Neuronal stem cell (in vitro differentiated cells): ENCODE measurements around the gene BRPF1.

Experiments used
- DNase-seq: peaks from one replicate; pipeline ENCODE4 v3.0.0-alpha.2; 2013; ENCODE audit warnings: low spot score
- H2AFZ ChIP-seq: one replicate; pipeline ENCODE4 v1.6.1; 2013; ENCODE audit warnings: mild to moderate bottlenecking, low read length, inconsistent platforms
- H2AK5ac ChIP-seq: 2 replicates; pipeline ENCODE4 v1.6.1; 2013; ENCODE audit warnings: low read depth, mild to moderate bottlenecking, inconsistent platforms, low read length, moderate library complexity, mixed read lengths
- H2BK120ac ChIP-seq: 2 replicates; pipeline ENCODE4 v1.6.1; 2013; ENCODE audit warnings: low read depth, mild to moderate bottlenecking, inconsistent platforms, low read length, moderate library complexity, mixed read lengths
- H2BK12ac ChIP-seq: one replicate; pipeline ENCODE4 v1.6.1; 2013; ENCODE audit warnings: low read length, inconsistent platforms
- H2BK15ac ChIP-seq: 2 replicates; pipeline ENCODE4 v1.6.1; 2013; ENCODE audit warnings: mild to moderate bottlenecking, low read length, inconsistent platforms, mixed read lengths
- H2BK5ac ChIP-seq: one replicate; pipeline ENCODE4 v1.6.1; 2013; ENCODE audit warnings: inconsistent platforms, mild to moderate bottlenecking, low read length, moderate library complexity
- H3K14ac ChIP-seq: one replicate; pipeline ENCODE4 v1.6.1; 2013; ENCODE audit warnings: low read length, inconsistent platforms
- H3K18ac ChIP-seq: 2 replicates; pipeline ENCODE4 v1.6.1; 2013; ENCODE audit warnings: low read length, inconsistent platforms
- H3K23ac ChIP-seq: 2 replicates; pipeline ENCODE4 v1.6.1; 2013; ENCODE audit warnings: low read depth, mild to moderate bottlenecking, mixed read lengths, low read length, inconsistent platforms; ENCODE audit not compliant: poor library complexity
- H3K27ac ChIP-seq: replicated peaks from 3 replicates; pipeline ENCODE4 v1.5.1; 2013; ENCODE audit warnings: low read length, inconsistent platforms
- H3K27me3 ChIP-seq, 3 experiments: 2 replicates each; pipeline ENCODE4 v1.6.1; 2013; ENCODE audit warnings: low read length in 3 of 3, mild to moderate bottlenecking in 2 of 3, inconsistent platforms in 1 of 3, low read depth in 1 of 3, mixed read lengths in 1 of 3, moderate library complexity in 1 of 3; ENCODE audit not compliant: control insufficient read depth in 3 of 3, insufficient read depth in 3 of 3
- H3K36me3 ChIP-seq, 2 donors: replicated peaks in 1 of 2; 2 replicates each; pipeline ENCODE4 v1.6.1; 2013; ENCODE audit warnings: low read length in 2 of 2; ENCODE audit not compliant: control insufficient read depth in 2 of 2, insufficient read depth in 2 of 2
- H3K4ac ChIP-seq: 2 replicates; pipeline ENCODE4 v1.6.1; 2013; ENCODE audit warnings: inconsistent platforms, mild to moderate bottlenecking, low read length, moderate library complexity
- H3K4me1 ChIP-seq, 2 donors: 1 replicate in 1 of 2; 2 replicates in 1 of 2; pipeline ENCODE4 v1.6.1; 2013; ENCODE audit warnings: low read length in 2 of 2, low read depth in 1 of 2; ENCODE audit not compliant: control insufficient read depth in 2 of 2, insufficient read depth in 1 of 2
- H3K4me2 ChIP-seq: one replicate; pipeline ENCODE4 v1.6.1; 2013; ENCODE audit warnings: mild to moderate bottlenecking, low read length, inconsistent platforms; ENCODE audit not compliant: insufficient read depth, poor library complexity, severe bottlenecking
- H3K4me3 ChIP-seq, 2 donors: 2 replicates each; pipeline ENCODE4 v1.5.1; 2013; ENCODE audit warnings: low read length in 2 of 2, mild to moderate bottlenecking in 2 of 2, inconsistent platforms in 1 of 2, moderate library complexity in 1 of 2
- H3K79me1 ChIP-seq: one replicate; pipeline ENCODE4 v1.6.1; 2013; ENCODE audit warnings: low read depth, mild to moderate bottlenecking, inconsistent platforms, low read length, moderate library complexity
- H3K9ac ChIP-seq: one replicate; pipeline ENCODE4 v1.6.1; 2013; ENCODE audit warnings: mild to moderate bottlenecking, low read depth, low read length, inconsistent platforms; ENCODE audit not compliant: poor library complexity
- H3K9me3 ChIP-seq, 2 donors: replicated peaks in 1 of 2; 2 replicates each; pipeline versions ENCODE3 to v1.6.1; 2013; ENCODE audit warnings: low read length in 2 of 2, mild to moderate bottlenecking in 2 of 2, inconsistent platforms in 1 of 2, low read depth in 1 of 2, mixed read lengths in 1 of 2, moderate library complexity in 1 of 2; ENCODE audit not compliant: control insufficient read depth in 2 of 2, insufficient read depth in 1 of 2
- H4K8ac ChIP-seq: one replicate; pipeline ENCODE4 v1.6.1; 2013; ENCODE audit warnings: low read depth, mild to moderate bottlenecking, inconsistent platforms, low read length, moderate library complexity
- H4K91ac ChIP-seq: one replicate; pipeline ENCODE4 v1.6.1; 2013; ENCODE audit warnings: low read length, low read depth, mild to moderate bottlenecking, inconsistent platforms; ENCODE audit not compliant: poor library complexity
- WGBS, 2 donors: extraction: QIAGEN DNeasy Blood & Tissue Kit; methylation state at CpG; one replicate each; pipeline ENCODE4 v1.1.7; 2013; ENCODE audit warnings: missing lambda C conversion rate in 2 of 2, mixed read lengths in 1 of 2; ENCODE audit not compliant: insufficient read length in 2 of 2, insufficient replicate concordance in 1 of 2; ENCODE audit errors: extremely low coverage in 2 of 2; 5-methylcytosine and 5-hydroxymethylcytosine counted together

BRPF1 gene

GRCh38 chr3:9761919-9762318 is 30.4 kb downstream of the BRPF1 start:
- Histone ChIP-seq H2BK12ac (no peak overlapping the region), H2AK5ac (no peak overlapping the region), H3K9me3 (peaks cover 0 to 3% of the 10 kb centered on the region in 2 donors), H4K91ac (no peak overlapping the region), H3K27ac (no peak overlapping the region), H3K9ac (no peak overlapping the region), H3K23ac (no peak overlapping the region), H2BK15ac (no peak overlapping the region), H2AFZ (no peak overlapping the region), H3K4ac (no peak overlapping the region), H3K4me3 (no peak overlapping the region), H3K14ac (no peak overlapping the region), H2BK5ac (no peak overlapping the region), H4K8ac (no peak overlapping the region), H3K18ac (no peak overlapping the region), H3K27me3 (no peaks in the 10 kb centered on the region), H3K36me3 (peaks cover 34 to 72% of the 10 kb centered on the region in 2 donors), H2BK120ac (no peak overlapping the region), H3K4me1 (peaks cover 0 to 3% of the 10 kb centered on the region in 2 donors), H3K79me1 (peaks cover 2% of the 10 kb centered on the region), H3K4me2 (no peak overlapping the region)
- no peak for DNase-seq
- no CpG with 5 or more reads among the region's 5 CpGs for WGBS, 2 donors

GRCh38 chr3:9762871-9763270 is 31.3 kb downstream of the BRPF1 start:
- no peak overlapping the region for H2BK15ac ChIP-seq
- H3K27ac ChIP-seq, result no peak overlapping the region
- no peak for DNase-seq
- H3K79me1 ChIP-seq, result no peaks in the 10 kb centered on the region
- no peak overlapping the region for H2BK12ac ChIP-seq
- no peaks in the 10 kb centered on the region for H3K27me3 ChIP-seq
- H2BK5ac ChIP-seq, result no peak overlapping the region
- no peak overlapping the region for H3K9ac ChIP-seq
- H2AK5ac ChIP-seq, result no peak overlapping the region
- H3K14ac ChIP-seq, result no peak overlapping the region
- H3K4me2 ChIP-seq, result no peak overlapping the region
- H3K18ac ChIP-seq, result no peak overlapping the region
- H2AFZ ChIP-seq, result no peak overlapping the region
- no peak overlapping the region for H3K23ac ChIP-seq
- H3K9me3 ChIP-seq, result peaks cover 0 to 3% of the 10 kb centered on the region in 2 donors
- H2BK120ac ChIP-seq, result no peak overlapping the region
- no CpG with 5 or more reads among the region's 8 CpGs for WGBS, 2 donors
- H3K4me3 ChIP-seq, result no peak overlapping the region
- peaks cover 29 to 68% of the 10 kb centered on the region in 2 donors for H3K36me3 ChIP-seq
- peaks cover 0 to 3% of the 10 kb centered on the region in 2 donors for H3K4me1 ChIP-seq
- H3K4ac ChIP-seq, result no peak overlapping the region
- no peak overlapping the region for H4K8ac ChIP-seq
- no peak overlapping the region for H4K91ac ChIP-seq

- no CpG with 5 or more reads among the region's 4 CpGs for WGBS, 2 donors
- Histone ChIP-seq H3K9ac (no peak overlapping the region), H3K9me3 (peaks cover 0 to 3% of the 10 kb centered on the region in 2 donors), H2AK5ac (no peak overlapping the region), H2BK5ac (no peak overlapping the region), H3K4me2 (no peak overlapping the region), H2BK120ac (no peak overlapping the region), H2BK12ac (no peak overlapping the region), H3K4ac (no peak overlapping the region), H4K91ac (no peak overlapping the region), H2AFZ (no peak overlapping the region), H3K4me1 (peaks cover 0 to 13% of the 10 kb centered on the region in 2 donors), H2BK15ac (no peak overlapping the region), H3K23ac (peak overlapping the region; percentile 56), H3K14ac (no peak overlapping the region), H3K36me3 (peaks cover 13 to 42% of the 10 kb centered on the region in 2 donors), H3K18ac (no peak overlapping the region), H4K8ac (no peak overlapping the region), H3K27ac (no peak overlapping the region), H3K79me1 (peaks cover 4% of the 10 kb centered on the region), H3K27me3 (no peaks in the 10 kb centered on the region), H3K4me3 (no peak overlapping the region)
- no peak for DNase-seq
Observed at GRCh38 chr3:9765865-9766264, 34.3 kb downstream of the BRPF1 start.

- Histone ChIP-seq H3K9me3 (peaks cover 0 to 2% of the 10 kb centered on the region in 2 donors), H3K4ac (no peak overlapping the region), H2AFZ (no peak overlapping the region), H3K27ac (no peak overlapping the region), H2BK5ac (no peak overlapping the region), H4K91ac (no peak overlapping the region), H3K4me3 (no peak overlapping the region), H2BK15ac (no peak overlapping the region), H3K27me3 (no peaks in the 10 kb centered on the region), H3K79me1 (peaks cover 4% of the 10 kb centered on the region), H4K8ac (no peak overlapping the region), H3K4me1 (peaks cover 0 to 13% of the 10 kb centered on the region in 2 donors), H2AK5ac (no peak overlapping the region), H3K14ac (no peak overlapping the region), H3K36me3 (peaks cover 11 to 29% of the 10 kb centered on the region in 2 donors), H3K9ac (no peak overlapping the region), H3K18ac (no peak overlapping the region), H2BK12ac (no peak overlapping the region), H3K23ac (no peak overlapping the region), H3K4me2 (no peak overlapping the region), H2BK120ac (no peak overlapping the region)
- no peak for DNase-seq
- WGBS, 2 donors, result no CpG with 5 or more reads among the region's 7 CpGs
Observed at GRCh38 chr3:9767418-9767817, 35.9 kb downstream of the BRPF1 start.
